H1 (cell line): ENCODE data around the gene ANKFN1. TPM values are rescaled to one million over a fixed set of nuclear protein-coding genes. Genes with fewer than 3 reads are reported as not detected.

Experiments used
- CTCF ChIA-PET: fragments of 300-600 bp; sonication (Branson Sonifier 250); formaldehyde crosslinking; loops from one replicate; lab custom pipeline; 2021; ENCODE audit not compliant: partially characterized antibody; lab: Charles Lee
- POLR2A ChIA-PET: fragments of 300-600 bp; sonication (Branson Sonifier 250); formaldehyde crosslinking; loops from one replicate; lab custom pipeline; 2021; ENCODE audit warnings: inconsistent platforms; ENCODE audit not compliant: partially characterized antibody; lab: Charles Lee
- DNase-seq, 2 experiments: peaks; one replicate each; pipeline versions ENCODE4 v3.0.0 to v3.0.0-alpha.2; 2010 to 2022; ENCODE audit warnings: low spot score in 2 of 2, low read depth in 1 of 2, mixed read lengths in 1 of 2
- FAIRE-seq: peaks from 2 replicates; lab custom pipeline; 2011; peaks lifted over from hg19 to GRCh38; lab: Jason Lieb, UNC
- H2AFZ ChIP-seq: 2 replicates; pipeline ENCODE4 v1.8.1; 2012; ENCODE audit warnings: low read length, inconsistent platforms
- H2AK5ac ChIP-seq: 2 replicates; pipeline ENCODE4 v1.6.1; 2013; ENCODE audit warnings: low read depth, low read length
- H2BK120ac ChIP-seq: replicated peaks from 2 replicates; pipeline ENCODE3; 2013; ENCODE audit warnings: low read depth, low read length, inconsistent platforms
- H2BK12ac ChIP-seq: 2 replicates; pipeline ENCODE4 v1.6.1; 2013; ENCODE audit warnings: low read depth, low read length
- H2BK15ac ChIP-seq: 2 replicates; pipeline ENCODE4 v1.6.1; 2013; ENCODE audit warnings: low read length
- H2BK20ac ChIP-seq: 2 replicates; pipeline ENCODE4 v1.6.1; 2013; ENCODE audit warnings: low read length
- H2BK5ac ChIP-seq: 2 replicates; pipeline ENCODE4 v1.6.1; 2013; ENCODE audit warnings: low read depth, low read length
- H3K14ac ChIP-seq: 2 replicates; pipeline ENCODE4 v1.6.1; 2013; ENCODE audit warnings: inconsistent platforms; ENCODE audit not compliant: insufficient read length
- H3K18ac ChIP-seq: 2 replicates; pipeline ENCODE4 v1.6.1; 2013; ENCODE audit warnings: low read length; ENCODE audit errors: extremely low read depth
- H3K23ac ChIP-seq: 2 replicates; pipeline ENCODE4 v1.6.1; 2013; ENCODE audit warnings: inconsistent platforms; ENCODE audit not compliant: insufficient read length
- H3K23me2 ChIP-seq: 2 replicates; pipeline ENCODE4 v1.6.1; 2013; ENCODE audit warnings: low read depth, low read length
- H3K27ac ChIP-seq: 2 replicates; pipeline ENCODE4 v1.6.1; 2011; ENCODE audit warnings: low read depth, low read length, inconsistent platforms
- H3K27me3 ChIP-seq, 4 experiments: replicated peaks in 1 of 4; 1 replicate in 1 of 4; 2 replicates in 3 of 4; pipeline versions ENCODE4 v1.6.1 to v1.8.1; 2011 to 2013; ENCODE audit warnings: low read length in 3 of 4, mild to moderate bottlenecking in 3 of 4, inconsistent platforms in 2 of 4, mixed read lengths in 2 of 4, moderate library complexity in 1 of 4; ENCODE audit not compliant: control insufficient read depth in 3 of 4, insufficient read depth in 3 of 4; ENCODE audit errors: extremely low read depth in 1 of 4
- H3K36me3 ChIP-seq, 4 experiments: 2 replicates each; pipeline versions ENCODE4 v1.6.1 to v1.8.1; 2011 to 2013; ENCODE audit warnings: mild to moderate bottlenecking in 4 of 4, low read length in 3 of 4, moderate library complexity in 2 of 4, control low read depth in 1 of 4, inconsistent platforms in 1 of 4; ENCODE audit not compliant: insufficient read depth in 4 of 4, control insufficient read depth in 2 of 4
- H3K4ac ChIP-seq: replicated peaks from 2 replicates; pipeline ENCODE3; 2013; ENCODE audit warnings: low read length, low read depth, mixed read lengths, inconsistent platforms; ENCODE audit not compliant: insufficient read length
- H3K4me1 ChIP-seq, 4 experiments: replicated peaks in 1 of 4; 1 replicate in 1 of 4; 2 replicates in 3 of 4; pipeline versions ENCODE4 v1.6.1 to v1.8.1; 2011 to 2013; ENCODE audit warnings: low read length in 3 of 4, inconsistent platforms in 2 of 4, mixed read lengths in 1 of 4; ENCODE audit not compliant: insufficient read depth in 4 of 4, control insufficient read depth in 3 of 4
- H3K4me2 ChIP-seq, 2 experiments: 2 replicates each; pipeline versions ENCODE4 v1.6.1 to v1.8.1; 2011 to 2013; ENCODE audit warnings: low read depth in 2 of 2, low read length in 2 of 2, control low read depth in 1 of 2, inconsistent platforms in 1 of 2, mild to moderate bottlenecking in 1 of 2; ENCODE audit not compliant: insufficient read depth in 1 of 2
- H3K4me3 ChIP-seq, 4 experiments: fragments of 200-600, 300-600 bp in 1 of 4; sonication (generic), shearing (Covaris generic), sonication (Bioruptor Twin) in 1 of 4; 2 replicates each; pipeline versions ENCODE4 v1.5.1 to v1.8.1; 2011 to 2016; ENCODE audit warnings: low read length in 4 of 4, low read depth in 3 of 4, control low read depth in 2 of 4, inconsistent platforms in 2 of 4, mild to moderate bottlenecking in 2 of 4, mixed read lengths in 1 of 4, moderate library complexity in 1 of 4; ENCODE audit not compliant: insufficient read depth in 2 of 4; ENCODE audit errors: extremely low read depth in 1 of 4
- H3K56ac ChIP-seq: replicated peaks from 2 replicates; pipeline ENCODE3; 2013; ENCODE audit warnings: low read depth, mild to moderate bottlenecking, mixed read lengths, low read length, inconsistent platforms; ENCODE audit not compliant: insufficient read length
- H3K79me1 ChIP-seq: 2 replicates; pipeline ENCODE4 v1.6.1; 2013; ENCODE audit warnings: low read depth, low read length, control low read depth
- H3K79me2 ChIP-seq, 2 experiments: 2 replicates each; pipeline versions ENCODE4 v1.6.1 to v1.8.1; 2012 to 2013; ENCODE audit warnings: low read length in 2 of 2, mild to moderate bottlenecking in 2 of 2, inconsistent platforms in 1 of 2; ENCODE audit not compliant: insufficient read depth in 2 of 2, control insufficient read depth in 1 of 2
- H3K9ac ChIP-seq, 4 experiments: replicated peaks in 1 of 4; 1 replicate in 1 of 4; 2 replicates in 3 of 4; pipeline versions ENCODE4 v1.6.1 to v1.8.1; 2011 to 2013; ENCODE audit warnings: low read depth in 3 of 4, low read length in 3 of 4, control low read depth in 2 of 4, mild to moderate bottlenecking in 2 of 4, moderate library complexity in 2 of 4, inconsistent platforms in 1 of 4; ENCODE audit errors: extremely low read depth in 1 of 4
- H3K9me3 ChIP-seq, 2 experiments: 2 replicates each; pipeline versions ENCODE4 v1.6.1 to v1.8.1; 2012 to 2013; ENCODE audit warnings: mild to moderate bottlenecking in 2 of 2, moderate library complexity in 2 of 2, control low read depth in 1 of 2, inconsistent platforms in 1 of 2, low read depth in 1 of 2, low read length in 1 of 2, mixed read lengths in 1 of 2; ENCODE audit not compliant: insufficient read depth in 2 of 2
- H4K20me1 ChIP-seq, 2 experiments: replicated peaks in 1 of 2; 2 replicates each; pipeline versions ENCODE3 to v1.8.1; 2011 to 2013; ENCODE audit warnings: inconsistent platforms in 2 of 2, low read length in 2 of 2, mild to moderate bottlenecking in 1 of 2; ENCODE audit not compliant: insufficient read depth in 2 of 2, control insufficient read depth in 1 of 2
- H4K5ac ChIP-seq: 2 replicates; pipeline ENCODE4 v1.6.1; 2013; ENCODE audit warnings: low read length, low read depth, mixed read lengths, inconsistent platforms; ENCODE audit not compliant: insufficient read length
- H4K8ac ChIP-seq: 2 replicates; pipeline ENCODE4 v1.8.0; 2013; ENCODE audit warnings: mild to moderate bottlenecking, moderate library complexity, low read length, inconsistent platforms; ENCODE audit not compliant: insufficient read depth; ENCODE audit errors: extremely low read depth
- H4K91ac ChIP-seq: replicated peaks from 2 replicates; pipeline ENCODE3; 2013; ENCODE audit warnings: low read length, mixed read lengths, inconsistent platforms; ENCODE audit not compliant: insufficient read length
- WGBS, 2 experiments: shearing (Covaris generic) in 1 of 2; methylation state at CpG; one replicate each; pipeline versions ENCODE4 v1.1.6 to v1.1.7; 2013 to 2015; ENCODE audit warnings: low lambda C conversion rate in 2 of 2, mixed read lengths in 2 of 2, inconsistent platforms in 1 of 2, low coverage in 1 of 2, missing lambda C conversion rate in 1 of 2; ENCODE audit not compliant: insufficient replicate concordance in 2 of 2, insufficient coverage in 1 of 2, insufficient read length in 1 of 2; ENCODE audit errors: extremely low coverage in 1 of 2, missing lambda C conversion rate in 1 of 2; 5-methylcytosine and 5-hydroxymethylcytosine counted together
- polyA plus RNA-seq, 7 experiments: library from polyadenylated mRNA; depleted of rRNA in 3 of 7; stranded (reverse) in 5 of 7; unstranded in 2 of 7; fragments of >200 nt in 5 of 7; fragments of 200-250 nt in 2 of 7; gene quantifications; 1 replicate in 5 of 7; 2 replicates in 1 of 7; 4 replicates in 1 of 7; pipeline versions ENCODE4 v1.2.1 to v1.2.3, GENCODE V29; 2011 to 2013; ENCODE audit warnings: missing spikeins in 2 of 7, mixed read lengths in 2 of 7
- total RNA-seq: library from RNA; stranded (reverse); fragmentation: NEBNext Ultra II Directional; extraction: Animal tissue kit (Norgen Biotek cat#: 25700); gene quantifications from 2 replicates; pipeline ENCODE4 v1.2.1, GENCODE V29; 2021

ANKFN1 gene
- total and polyA plus RNA-seq, 2 of the 8 experiments (the other 6 are each of a cell fraction or from before 2014, with no cell fraction given): not detected

DNA sequence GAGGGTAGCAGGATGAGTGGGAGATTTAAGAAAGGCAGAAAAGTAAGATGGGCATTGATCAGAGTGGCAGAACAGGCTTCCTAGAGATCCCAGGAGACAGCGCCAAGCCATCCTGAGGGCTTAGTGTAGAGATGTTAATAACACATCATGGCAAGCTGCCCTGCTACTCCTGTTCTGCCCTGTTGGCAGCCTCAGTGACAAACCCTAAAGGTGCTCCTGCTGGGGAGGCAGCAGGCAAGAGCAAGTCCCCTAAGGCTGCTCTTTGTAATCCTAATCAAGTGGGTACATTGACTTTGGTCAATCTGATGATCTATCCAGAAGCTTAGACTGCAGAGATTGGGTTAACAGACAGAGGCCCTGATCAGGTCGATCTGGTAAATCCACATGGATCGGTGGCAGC, 16.3 kb downstream of the ANKFN1 start:
- Histone ChIP-seq H2AK5ac (no peak overlapping the region), H3K4me2 (no peak overlapping the region), H3K36me3 (no peaks in the 10 kb centered on the region), H3K79me2 (no peaks in the 10 kb centered on the region), H3K14ac (no peak overlapping the region), H3K27me3 (no peaks in the 10 kb centered on the region), H3K9ac (no peak overlapping the region), H3K56ac (no peak overlapping the region), H2BK120ac (no peak overlapping the region), H3K9me3 (no peaks in the 10 kb centered on the region), H2BK12ac (no peak overlapping the region), H4K91ac (no peak overlapping the region), H3K27ac (no peak overlapping the region), H3K4ac (no peak overlapping the region), H3K18ac (no peak overlapping the region), H3K23ac (no peak overlapping the region), H2BK5ac (no peak overlapping the region), H3K79me1 (no peaks in the 10 kb centered on the region), H4K8ac (no peak overlapping the region), H3K4me3 (no peak overlapping the region), H2BK15ac (no peak overlapping the region), H3K4me1 (no peaks in the 10 kb centered on the region; a peak in 1 of 7 replicates), H2AFZ (no peak overlapping the region), H4K20me1 (no peaks in the 10 kb centered on the region), H2BK20ac (no peak overlapping the region), H3K23me2 (no peaks in the 10 kb centered on the region), H4K5ac (no peak overlapping the region)
- WGBS, 2 experiments: 86% methylated on average over 3 of the region's 3 CpGs; no CpG with 5 or more reads in 1 of the 2 experiments
- ChIA-PET POLR2A (no interaction called here), CTCF (interaction anchor here (0.7 kb wide), 1 partner anchor 253 kb away, joined by 3 read pairs; no protein-coding TSS in a partner anchor)
- no peak for DNase-seq
- FAIRE-seq: no peak
